ENCODE data around the gene CNBP. TPM values are rescaled to one million over a fixed set of nuclear protein-coding genes. Genes with fewer than 3 reads are reported as not detected.
"Not testable (repeated sequence)": the region's sequence is repeated elsewhere in the genome, so short reads cannot be mapped to it uniquely, and the experiment has no call there.

The CNBP gene
- total RNA-seq, 2 experiments from 2014 or later = 453 to 454 TPM

GRCh38 chr3:129139911-129140310 is 43.8 kb downstream of the CNBP start:
- Mint-ChIP-seq H3K4me3 (no peak overlapping the region), H3K4me1 (ENCODE audit: low read depth) (no peaks in the 10 kb centered on the region), H3K27ac (no peak overlapping the region), H3K9me3 (no peaks in the 10 kb centered on the region), H3K27me3 (no peaks in the 10 kb centered on the region), H3K36me3 (ENCODE audit: low read depth) (peaks cover 6% of the 10 kb centered on the region)
- intact Hi-C loops (cut with micrococcal nuclease) = no loop called here
- CTCF ChIA-PET = interaction anchor here (0.9 to 2.3 kb wide), 4 partner anchors 15 to 169 kb away, joined by 3 to 10 read pairs (median 4); no protein-coding TSS in a partner anchor
- no peak for TF ChIP-seq CTCF (IDR thresholded peaks at IDR 0.05)
- POLR2A ChIA-PET = no interaction called here
- no peak for ATAC-seq
- DNase-seq = no peak

GRCh38 chr3:129136275-129136674 is 47.4 kb downstream of the CNBP start:
- H3K4me3 Mint-ChIP-seq; H3K36me3 Mint-ChIP-seq (ENCODE audit: low read depth); H3K27me3 Mint-ChIP-seq; H3K27ac Mint-ChIP-seq; DNase-seq; intact Hi-C loops (cut with micrococcal nuclease); POLR2A ChIA-PET; ATAC-seq; H3K9me3 Mint-ChIP-seq: not testable (repeated sequence)
- peaks cover 12% of the 10 kb centered on the region for H3K4me1 Mint-ChIP-seq (ENCODE audit: low read depth)
- CTCF ChIA-PET = interaction anchor here (1.4 kb wide), 1 partner anchor 83 kb away, joined by 3 read pairs; no protein-coding TSS in a partner anchor

DNA sequence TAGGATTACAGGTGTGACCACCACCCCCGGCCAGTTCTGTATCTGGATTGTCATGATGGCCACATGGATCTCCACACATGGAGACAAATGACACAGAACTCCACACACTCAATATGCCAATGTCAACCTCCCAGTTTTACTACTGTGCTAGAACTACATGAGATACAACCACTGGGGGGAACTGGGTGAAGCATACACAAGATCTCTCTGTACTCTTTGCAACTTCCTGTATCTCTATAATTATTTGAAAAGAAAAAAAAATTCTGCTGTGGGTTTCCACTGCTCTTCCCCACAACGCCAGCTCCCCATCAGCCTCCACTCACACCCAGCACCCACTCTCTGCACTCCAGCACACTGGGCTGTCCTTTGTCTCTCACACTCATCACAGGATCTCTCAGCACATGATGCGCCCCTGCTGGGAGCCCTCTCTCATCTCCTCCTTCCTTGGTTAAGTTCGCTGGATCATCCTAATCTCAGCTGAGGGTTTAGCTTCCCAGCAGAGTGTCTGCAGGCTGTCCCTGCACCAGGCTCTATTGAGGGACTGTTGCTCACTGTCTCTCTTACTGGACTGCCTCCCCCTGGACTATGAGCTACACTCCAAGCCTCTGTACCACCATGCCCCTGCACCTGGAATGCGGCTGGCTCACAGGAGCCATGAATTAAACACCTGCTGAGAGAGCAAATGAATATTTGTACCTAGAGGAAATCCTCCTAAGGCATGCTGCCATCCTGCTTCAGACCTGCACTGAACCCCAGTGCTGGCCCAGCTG is 51.4 kb downstream of the CNBP start:
- intact Hi-C loops (cut with micrococcal nuclease) = no loop called here
- CTCF ChIA-PET = interaction anchor here (0.7 to 1.9 kb wide), 4 partner anchors 10 to 162 kb away, joined by 3 to 7 read pairs (median 4); no protein-coding TSS in a partner anchor
- H3K4me3 Mint-ChIP-seq = no peak overlapping the region
- ATAC-seq (peak; percentile 34), DNase-seq (no peak)
- TF ChIP-seq CTCF (IDR thresholded peaks at IDR 0.05) = no peak
- POLR2A ChIA-PET = interaction anchor here (4.0 kb wide), 1 partner anchor 10 kb away, joined by 29 read pairs; the partner anchor contains the start of gene RAB43
- peaks cover 12% of the 10 kb centered on the region for H3K4me1 Mint-ChIP-seq (ENCODE audit: low read depth)
- no peaks in the 10 kb centered on the region for H3K27me3 Mint-ChIP-seq
- H3K36me3 Mint-ChIP-seq (ENCODE audit: low read depth) = peaks cover 10% of the 10 kb centered on the region
- H3K9me3 Mint-ChIP-seq = no peaks in the 10 kb centered on the region
- H3K27ac Mint-ChIP-seq = peak overlapping the region; percentile 44

GRCh38 chr3:129131465-129132088 is 52.1 kb downstream of the CNBP start:
- no peak for TF ChIP-seq CTCF (IDR thresholded peaks at IDR 0.05)

GRCh38 chr3:129130291-129130813 is 53.3 kb downstream of the CNBP start:
- H3K4me1 Mint-ChIP-seq (ENCODE audit: low read depth) = peaks cover 14% of the 10 kb centered on the region
- ATAC-seq = no peak
- TF ChIP-seq CTCF (IDR thresholded peaks at IDR 0.05) = no peak
- ChIA-PET POLR2A (interaction anchor here (4.0 kb wide), 1 partner anchor 8 kb away, joined by 29 read pairs; the partner anchor contains the start of gene RAB43), CTCF (no interaction called here)
- H3K4me3 Mint-ChIP-seq = no peak overlapping the region
- peaks cover 11% of the 10 kb centered on the region for H3K36me3 Mint-ChIP-seq (ENCODE audit: low read depth)
- H3K9me3 Mint-ChIP-seq = no peaks in the 10 kb centered on the region
- intact Hi-C loops (cut with micrococcal nuclease) = no loop called here
- DNase-seq = no peak
- H3K27me3 Mint-ChIP-seq = no peaks in the 10 kb centered on the region
- no peak overlapping the region for H3K27ac Mint-ChIP-seq

More at GRCh38 chr3:129131465-129132088, 52.1 kb downstream of the CNBP start:
- ChIA-PET CTCF (interaction anchor here (0.7 to 1.9 kb wide), 5 partner anchors 9 to 161 kb away, joined by 3 to 7 read pairs (median 3); no protein-coding TSS in a partner anchor), POLR2A (interaction anchor here (4.0 kb wide), 1 partner anchor 10 kb away, joined by 29 read pairs; the partner anchor contains the start of gene RAB43)
- no peak overlapping the region for H3K4me3 Mint-ChIP-seq
- peaks cover 14% of the 10 kb centered on the region for H3K4me1 Mint-ChIP-seq (ENCODE audit: low read depth)
- no peaks in the 10 kb centered on the region for H3K27me3 Mint-ChIP-seq
- intact Hi-C loops (cut with micrococcal nuclease) = no loop called here
- ATAC-seq = no peak
- no peaks in the 10 kb centered on the region for H3K9me3 Mint-ChIP-seq
- peak overlapping the region; percentile 44 for H3K27ac Mint-ChIP-seq
- H3K36me3 Mint-ChIP-seq (ENCODE audit: low read depth) = peaks cover 11% of the 10 kb centered on the region
- no peak for DNase-seq
